GM21529 (cell line): Measurements from ENCODE around the gene CSF3.

Experiments
- ATAC-seq: cut with Tn5 transposase; IDR thresholded peaks from one replicate; pipeline ENCODE4 v1.9.1; 2021; ENCODE audit not compliant: unreplicated experiment

Gene CSF3

GRCh38 chr17:40060887-40061608 lies 45.8 kb downstream of the CSF3 start:
- ATAC-seq, result no peak

- ATAC-seq, result no peak
These were observed 46.4 kb downstream of the CSF3 start for GRCh38 chr17:40061609-40062038.

GRCh38 chr17:40062329-40063186 lies 47.3 kb downstream of the CSF3 start, which contains the start of gene THRA:
THRA (plus strand) TSS chr17:40062965; CDS start chr17:40074489, 11,524 bp downstream.
- peak; percentile 68 for ATAC-seq

- ATAC-seq, result peak; percentile 35
These were observed 48.0 kb downstream of the CSF3 start for GRCh38 chr17:40063187-40063771.

- ATAC-seq, result no peak
These were observed 48.8 kb downstream of the CSF3 start for GRCh38 chr17:40063901-40064531.

- no peak for ATAC-seq
These were observed 49.9 kb downstream of the CSF3 start for GRCh38 chr17:40064971-40065768.

- ATAC-seq, result no peak
These were observed 50.7 kb downstream of the CSF3 start for GRCh38 chr17:40065769-40066510.
